Stimulated activated naive CD4-positive, alpha-beta T cell treated with Interleukin-2 at 50 U/mL for 16 hours (primary cell): ENCODE measurements around the gene CMIP.

Experiments used
- DNase-seq: peaks from one replicate; lab custom pipeline; 2025; lab: John Stamatoyannopoulos, UW

The CMIP gene

GRCh38 chr16:81625544-81626153 is 181.0 kb downstream of the CMIP start:
- DNase-seq, result no peak

- DNase-seq, result peak; percentile 53
Observed at GRCh38 chr16:81626181-81626674, 181.6 kb downstream of the CMIP start.

DNA sequence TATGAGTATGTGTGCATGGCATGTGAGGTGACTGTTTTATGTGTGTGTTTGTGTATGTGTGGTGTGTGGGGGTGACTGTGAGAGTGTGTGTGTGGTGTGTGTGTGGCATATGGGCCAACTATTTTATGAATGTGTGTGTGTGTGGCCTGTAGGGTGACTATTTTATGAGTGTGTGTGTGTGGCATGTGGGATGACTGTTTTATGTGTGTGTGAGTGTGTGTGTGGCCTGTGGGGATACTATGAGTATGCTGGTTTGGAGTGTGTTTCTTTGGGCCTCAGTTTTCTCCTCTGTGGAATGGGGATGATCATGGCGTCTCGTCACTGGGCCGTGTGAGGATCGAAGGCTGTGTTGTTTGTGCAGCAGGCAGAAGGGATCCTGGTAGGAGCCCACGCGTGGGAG is 182.4 kb downstream of the CMIP start:
- no peak for DNase-seq

GRCh38 chr16:81627729-81628244 is 183.2 kb downstream of the CMIP start:
- no peak for DNase-seq

GRCh38 chr16:81629034-81629802 is 184.6 kb downstream of the CMIP start:
- DNase-seq, result no peak

DNA sequence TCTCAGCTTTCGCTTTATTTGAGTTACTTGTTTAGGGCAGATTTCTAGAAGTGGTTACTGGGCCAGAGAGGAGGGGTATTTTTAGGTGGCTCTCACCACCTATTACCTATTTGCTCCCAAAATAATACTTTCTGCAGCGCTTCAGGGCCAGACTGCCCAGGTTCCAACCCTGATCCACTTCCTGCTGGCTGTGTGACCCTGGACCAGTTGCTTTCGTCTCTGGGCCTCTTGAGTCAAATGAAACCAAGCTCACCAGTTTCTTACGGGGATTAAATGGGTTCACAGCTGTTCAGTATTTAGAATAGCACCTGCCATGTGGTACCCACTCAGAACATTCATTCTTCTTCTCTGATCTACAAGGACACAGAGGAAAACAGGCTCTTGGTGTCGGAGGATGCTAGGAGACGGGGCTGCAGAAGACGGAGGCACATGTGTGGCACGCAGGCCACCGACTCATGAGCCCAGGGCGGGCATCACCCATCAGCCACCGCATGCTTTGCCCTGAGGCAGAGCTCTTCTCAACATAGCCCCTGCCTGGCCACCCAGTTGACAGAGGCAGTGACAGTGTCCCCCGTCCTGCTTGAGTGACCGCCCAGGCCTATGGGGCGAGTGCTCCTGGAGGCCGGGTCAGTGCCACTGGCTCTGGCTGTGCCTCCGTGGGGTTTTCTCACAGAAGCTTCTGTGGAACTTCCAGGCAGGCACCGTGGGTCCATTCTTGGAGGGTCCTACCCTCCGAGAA is 185.5 kb downstream of the CMIP start:
- no peak for DNase-seq

- no peak for DNase-seq
Observed at GRCh38 chr16:81630635-81631031, 186.0 kb downstream of the CMIP start.

- peak; percentile 73 for DNase-seq
Observed at GRCh38 chr16:81632392-81633146, 188.0 kb downstream of the CMIP start.

DNA sequence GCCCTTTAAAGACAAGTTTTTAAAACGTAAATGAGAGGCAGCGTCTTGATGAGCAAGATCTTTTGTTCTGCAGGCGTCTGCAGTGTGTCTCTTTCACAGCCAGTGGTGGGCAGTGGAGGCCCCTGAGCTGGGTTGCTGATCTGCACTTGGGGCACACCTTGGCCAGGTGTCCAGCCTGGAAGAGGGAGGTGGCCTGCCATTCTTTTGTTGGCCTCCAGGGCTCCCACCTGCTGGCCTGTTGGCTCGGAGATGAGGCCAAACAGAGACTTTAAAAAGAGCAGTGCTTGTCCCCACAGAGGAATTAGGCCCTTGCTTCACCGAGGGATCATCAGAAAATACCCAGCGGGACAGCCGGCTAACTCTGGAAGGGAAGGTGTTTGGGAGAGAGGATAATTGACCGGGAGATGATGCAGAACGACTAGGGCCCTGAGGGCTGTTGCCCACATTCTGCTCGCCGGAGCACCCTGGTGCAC is 188.6 kb downstream of the CMIP start:
- no peak for DNase-seq

GRCh38 chr16:81633680-81634379 is 189.2 kb downstream of the CMIP start:
- no peak for DNase-seq

GRCh38 chr16:81634380-81635062 is 189.9 kb downstream of the CMIP start:
- no peak for DNase-seq

GRCh38 chr16:81635063-81635937 is 190.7 kb downstream of the CMIP start:
- DNase-seq, result no peak

DNA sequence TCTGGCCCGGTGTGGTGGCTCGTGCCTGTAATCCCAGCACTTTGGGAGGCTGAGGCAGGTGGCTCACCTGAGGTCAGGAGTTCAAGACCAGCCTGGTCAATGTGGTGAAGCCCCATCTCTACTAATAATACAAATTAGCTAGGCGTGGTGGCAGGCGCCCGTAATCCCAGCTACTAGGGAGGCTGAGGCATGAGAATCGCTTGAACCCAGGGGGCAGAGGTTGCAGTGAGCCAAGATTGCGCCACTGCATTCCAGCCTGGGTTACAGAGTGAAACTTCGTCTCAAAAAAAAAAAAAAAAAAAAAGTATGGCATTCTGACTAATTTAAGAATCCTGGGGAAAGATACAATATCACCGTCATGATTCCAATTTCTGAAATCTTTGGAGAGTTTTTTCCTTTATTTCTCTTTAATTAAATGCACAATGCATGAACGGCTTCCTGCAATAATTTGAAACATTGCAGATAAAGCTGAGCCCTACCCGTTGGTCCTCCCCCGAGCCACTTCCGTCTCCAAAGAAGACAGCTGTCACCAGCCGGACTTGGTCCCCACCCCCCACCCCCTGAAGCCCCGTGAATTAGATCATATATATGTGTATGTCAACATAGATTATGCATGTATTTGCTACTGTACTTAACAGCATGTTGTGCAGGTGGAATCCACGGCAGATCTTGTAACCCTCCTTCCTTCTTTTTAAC is 191.8 kb downstream of the CMIP start:
- no peak for DNase-seq

- DNase-seq, result no peak
Observed at GRCh38 chr16:81637336-81638235, 193.0 kb downstream of the CMIP start.

GRCh38 chr16:81638286-81638945 is 193.8 kb downstream of the CMIP start:
- no peak for DNase-seq

DNA sequence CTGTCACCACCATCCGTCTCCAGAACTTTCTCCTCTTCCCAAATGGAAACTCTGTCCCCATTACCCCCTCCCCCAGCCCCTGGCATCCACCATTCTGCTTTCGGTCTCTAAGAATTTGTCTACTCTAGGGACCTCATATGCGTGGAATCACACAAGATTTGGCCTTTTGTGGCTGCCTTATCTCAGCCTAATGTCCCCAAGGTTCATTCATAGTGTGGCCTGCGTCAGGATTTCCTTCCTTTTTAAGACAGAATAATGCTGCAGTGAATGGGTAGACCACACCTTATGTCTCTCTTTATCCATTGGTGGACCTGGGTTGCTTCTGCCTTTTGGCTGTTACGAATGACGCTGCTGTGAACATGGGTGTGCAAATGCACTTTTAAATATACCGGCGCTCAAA is 194.7 kb downstream of the CMIP start:
- no peak for DNase-seq

DNA sequence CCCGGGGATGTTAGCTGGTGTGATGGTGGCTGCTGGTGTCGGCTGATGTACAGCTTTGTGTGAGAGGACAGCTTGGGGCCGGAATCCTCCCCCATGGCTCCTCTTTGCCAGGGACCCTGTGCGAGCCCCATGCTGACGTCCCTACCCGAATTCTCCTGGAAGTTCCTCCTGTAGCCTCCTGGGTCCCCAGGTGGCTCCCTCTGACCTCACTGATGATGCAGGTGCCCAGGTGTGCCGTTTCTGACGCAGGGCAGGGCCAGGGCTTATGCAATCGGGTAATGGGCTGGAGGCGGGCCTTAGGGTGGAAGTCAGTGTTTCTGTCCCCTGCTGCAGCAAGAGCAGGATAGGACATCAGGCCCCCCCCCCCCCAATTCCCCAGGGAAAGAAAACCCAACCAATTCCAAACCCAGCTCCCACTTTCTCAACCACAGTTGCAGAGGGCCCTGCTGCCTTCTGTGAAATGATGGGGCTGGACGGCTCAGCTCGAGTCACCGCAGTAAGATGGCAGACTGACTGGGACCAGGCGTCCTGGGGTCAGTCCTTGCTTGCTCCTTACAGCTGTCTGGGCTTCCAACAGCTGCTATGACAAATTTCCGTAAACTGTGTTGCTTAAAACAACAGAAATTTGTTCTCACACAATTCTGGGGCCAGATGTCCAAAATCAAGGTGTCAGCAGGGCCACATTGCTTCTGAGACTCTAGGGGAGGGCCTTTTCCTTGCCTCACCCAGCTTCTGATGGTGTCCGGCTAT is 195.5 kb downstream of the CMIP start:
- no peak for DNase-seq
